Heart left ventricle (tissue), 16 donors: ENCODE results near the gene SWSAP1. TPM values are rescaled to one million over a fixed set of nuclear protein-coding genes. Genes with fewer than 3 reads are reported as not detected.

Experiments used
- ATAC-seq, 4 donors: fragments of 200-7000 bp; cut with Tn5 transposase; one replicate each; pipeline ENCODE4 v1.9.1; 2020 to 2022; ENCODE audit warnings: moderate library complexity in 4 of 4, mild to moderate bottlenecking in 3 of 4, moderate number of reproducible peaks in 1 of 4
- DNase-seq, 5 donors: peaks; one replicate each; pipeline ENCODE4 v3.0.0-alpha.2; 2020
- H3K27ac ChIP-seq, 12 donors: fragments of 200-600 bp; sonication (generic) in 4 of 12; one replicate each; pipeline versions ENCODE4 v1.5.0 to v1.8.0; 2016 to 2022; ENCODE audit warnings: mild to moderate bottlenecking in 2 of 12
- H3K27me3 ChIP-seq, 9 donors: fragments of 200-600 bp; sonication (generic) in 2 of 9; one replicate each; pipeline versions ENCODE4 v1.5.1 to v1.8.0; 2016 to 2022; ENCODE audit warnings: mild to moderate bottlenecking in 3 of 9
- H3K36me3 ChIP-seq, 9 donors: fragments of 200-600 bp; sonication (generic) in 2 of 9; one replicate each; pipeline versions ENCODE4 v1.5.0 to v1.8.0; 2018 to 2022; ENCODE audit warnings: mild to moderate bottlenecking in 2 of 9
- H3K4me1 ChIP-seq, 12 donors: fragments of 200-600 bp; sonication (generic) in 4 of 12; one replicate each; pipeline versions ENCODE4 v1.5.0 to v1.8.0; 2016 to 2022; ENCODE audit warnings: mild to moderate bottlenecking in 3 of 12
- H3K4me3 ChIP-seq, 12 donors: fragments of 200-600 bp; sonication (generic) in 4 of 12; one replicate each; pipeline versions ENCODE4 v1.5.0 to v1.8.0; 2017 to 2022; ENCODE audit warnings: mild to moderate bottlenecking in 9 of 12, moderate library complexity in 4 of 12
- H3K9me3 ChIP-seq, 12 donors: fragments of 200-600 bp; sonication (generic) in 4 of 12; one replicate each; pipeline versions ENCODE4 v1.5.0 to v1.8.0; 2016 to 2022; ENCODE audit warnings: mild to moderate bottlenecking in 1 of 12
- CTCF ChIP-seq, 12 donors: fragments of 200-600 bp; sonication (generic) in 4 of 12; IDR thresholded peaks; one replicate each; pipeline versions ENCODE4 v1.5.0 to v1.8.0; 2018 to 2022; ENCODE audit warnings: antibody characterized with exemption in 12 of 12, mild to moderate bottlenecking in 5 of 12
- POLR2A ChIP-seq, 2 donors: fragments of 450-650 bp; IDR thresholded peaks; one replicate each; pipeline ENCODE4 v1.6.1; 2017; ENCODE audit warnings: antibody characterized with exemption in 2 of 2, mild to moderate bottlenecking in 2 of 2, moderate library complexity in 2 of 2
- WGBS, 4 donors: extraction: QIAGEN DNeasy Blood & Tissue Kit in 2 of 4; methylation state at CpG; one replicate each; pipeline versions ENCODE4 v1.1.5 to v1.1.7; 2013 to 2018; 5-methylcytosine and 5-hydroxymethylcytosine counted together
- intact Hi-C, 10 donors: fragments of 100-400 bp; cut with DNase I; formaldehyde crosslinking; loops; one replicate each; pipeline versions ENCODE4 v1.11.1 to v1.14.2; 2022
- polyA plus RNA-seq, 2 donors: library from polyadenylated mRNA; stranded (reverse); fragments of 200-250 nt; gene quantifications; one replicate each; pipeline ENCODE4 v1.2.3, GENCODE V29; 2013
- total RNA-seq, 9 donors: library from RNA; depleted of rRNA in 2 of 9; stranded (reverse); fragments of >200 nt in 2 of 9; fragmentation: NEBNext Ultra II Directional in 3 of 9; extraction: Animal tissue kit (Norgen Biotek cat#: 25700) in 3 of 9; gene quantifications; one replicate each; pipeline versions ENCODE4 v1.1.0 to v1.2.4, GENCODE V29; 2016 to 2023
- donor health status: ischemic (EF 13 %, LVEDD 7.1; RV severe dilation, severe dysfunction).
- donor health status: healthy with polysubstance abuse.
- donor health status: DM: no; HTN: yes; CAD: no.
- donor health status: DM: no; HTN: no; CAD: no.
- donor health status: ischemic (EF 25% LVEDD 6.9; RV normal size, moderate dysfunction).
- donor health status: ischemic (EF 25% LVEDD 5.7; RV mildly dilated, moderate dysfunction).
- donor health status: healthy.
- donor health status: DM: yes; HTN: yes; CAD: no.
- donor health status: ischemic (EF 35%, LVEDD 5.7; RV mildly dilated, moderate dysfunction).
- donor health status: nonischemic (EF 11% LVEDD 7.7; RV severe dilation, severe dysfunction).
- donor health status: DM: yes; HTN: yes; CAD: no.
- donor health status: PGD.
- donor health status: ischemic (EF 29% LVEDD 5.4; RV normal size, mild dysfunction).
- donor health status: nonischemic (EF 23%, LVEDD 6.1; RV moderate dilation, normal function).

SWSAP1 gene
- total and polyA plus RNA-seq, 11 donors: 0.67 to 2.1 (median 1.6) TPM

- WGBS, 4 donors: 2 to 3% (median 2%) methylated on average over 34 to 54 of the region's 54 CpGs
- TF ChIP-seq POLR2A (IDR thresholded peaks at IDR 0.05): peak in 1 of 2 donors; percentile 87
- TF ChIP-seq CTCF (IDR thresholded peaks at IDR 0.05): peak; percentile 50 to 90 (median 79)
- Histone ChIP-seq H3K27me3 (peaks cover 0 to 16% (median 3%) of the 10 kb centered on the region in 9 donors), H3K9me3 (no peaks in the 10 kb centered on the region), H3K4me3 (peak overlapping the region; percentile 47 to 85 (median 66)), H3K36me3 (peaks cover 0 to 7% (median 5%) of the 10 kb centered on the region in 9 donors), H3K27ac (peak overlapping the region; percentile 35 to 89 (median 84)), H3K4me1 (peaks cover under 1 to 74% (median 41%) of the 10 kb centered on the region in 12 donors)
- intact Hi-C loops: loop anchor here in 7 of 10 donors (1.0 to 10.0 kb wide), 13 partner anchors 34 to 206 kb away; partner anchors contain the start of genes ODAD3 (in 3 of the 7), PRKCSH (in 3 of the 7), ELAVL3 (in 2 of the 7) and CCDC159 (in 1 of the 7)
- DNase-seq (peak; percentile 95 to 96 (median 96)), ATAC-seq (peak; percentile 88 to 93 (median 92))
Observed at GRCh38 chr19:11380653-11381537, 6.4 kb downstream of the SWSAP1 start.

- intact Hi-C loops: loop anchor here in 6 of 10 donors (5.0 to 10.0 kb wide), 11 partner anchors 34 to 204 kb away; partner anchors contain the start of genes ELAVL3 (in 2 of the 6), ODAD3 (in 2 of the 6), PRKCSH (in 2 of the 6) and CCDC159 (in 1 of the 6)
- peak; percentile 30 to 83 (median 59) for DNase-seq
- Histone ChIP-seq H3K27ac (peak overlapping the region in 2 of 12 donors; percentile 64 to 73), H3K36me3 (peaks cover 0 to 5% (median 1%) of the 10 kb centered on the region in 9 donors), H3K27me3 (peaks cover 0 to 16% (median 3%) of the 10 kb centered on the region in 9 donors), H3K9me3 (no peaks in the 10 kb centered on the region), H3K4me1 (peaks cover 0 to 61% (median 29%) of the 10 kb centered on the region in 12 donors), H3K4me3 (peak overlapping the region; percentile 33 to 62 (median 54))
- no peak for ATAC-seq
- no peak for TF ChIP-seq POLR2A (IDR thresholded peaks at IDR 0.05)
- peak; percentile 36 to 72 (median 58) for TF ChIP-seq CTCF (IDR thresholded peaks at IDR 0.05)
- 1 to 4% (median 3%) methylated on average over 29 to 65 of the region's 65 CpGs for WGBS, 4 donors
Observed at GRCh38 chr19:11382898-11383705, 8.6 kb downstream of the SWSAP1 start.

- Histone ChIP-seq H3K36me3 (no peaks in the 10 kb centered on the region), H3K27ac (peak overlapping the region in 5 of 12 donors; percentile 44 to 73 (median 57)), H3K4me1 (peaks cover 0 to 56% (median 29%) of the 10 kb centered on the region in 12 donors), H3K4me3 (peak overlapping the region; percentile 33 to 62 (median 54)), H3K27me3 (peaks cover 0 to 16% (median 3%) of the 10 kb centered on the region in 9 donors), H3K9me3 (no peaks in the 10 kb centered on the region)
- no peak for DNase-seq
- 0 to 2% (median 1%) methylated on average over 6 to 9 of the region's 9 CpGs for WGBS, 4 donors
- ATAC-seq: no peak
- intact Hi-C loops: loop anchor here in 6 of 10 donors (5.0 to 10.0 kb wide), 11 partner anchors 34 to 204 kb away; partner anchors contain the start of genes ELAVL3 (in 2 of the 6), ODAD3 (in 2 of the 6), PRKCSH (in 2 of the 6) and CCDC159 (in 1 of the 6)
- TF ChIP-seq POLR2A (IDR thresholded peaks at IDR 0.05) (no peak), CTCF (IDR thresholded peaks at IDR 0.05) (no peak)
Observed at GRCh38 chr19:11383706-11384048, 9.2 kb downstream of the SWSAP1 start.
